Esophagus muscularis mucosa (tissue), 4 donors: Measurements from ENCODE around the gene GTF3C5.
"Not testable (repeated sequence)": the region's sequence is repeated elsewhere in the genome, so short reads cannot be mapped to it uniquely, and the experiment has no call there.

ENCODE experiments used
- EP300 ChIP-seq: sonication (generic); formaldehyde crosslinking; IDR thresholded peaks from one replicate; pipeline ENCODE4 v1.6.1; 2017; ENCODE audit warnings: antibody characterized with exemption
- POLR2A ChIP-seq: fragments of 450-650 bp; IDR thresholded peaks from one replicate; pipeline ENCODE4 v1.6.1; 2017; ENCODE audit warnings: antibody characterized with exemption, moderate library complexity, mild to moderate bottlenecking, low read depth
- POLR2AphosphoS5 ChIP-seq, 2 donors: sonication (generic); formaldehyde crosslinking; IDR thresholded peaks; one replicate each; pipeline ENCODE4 v1.6.1; 2017; ENCODE audit warnings: antibody characterized with exemption in 2 of 2
- TF ChIP-seq, protein P1 (sequence below), 3 experiments: fragments of 200-600 bp in 2 of 3; fragments of 450-650 bp in 1 of 3; sonication (generic) in 2 of 3; IDR thresholded peaks; one replicate each; pipeline ENCODE4 v1.5.1; 2017 to 2019; ENCODE audit warnings: antibody characterized with exemption in 3 of 3, mild to moderate bottlenecking in 2 of 3, moderate library complexity in 1 of 3

DNA sequence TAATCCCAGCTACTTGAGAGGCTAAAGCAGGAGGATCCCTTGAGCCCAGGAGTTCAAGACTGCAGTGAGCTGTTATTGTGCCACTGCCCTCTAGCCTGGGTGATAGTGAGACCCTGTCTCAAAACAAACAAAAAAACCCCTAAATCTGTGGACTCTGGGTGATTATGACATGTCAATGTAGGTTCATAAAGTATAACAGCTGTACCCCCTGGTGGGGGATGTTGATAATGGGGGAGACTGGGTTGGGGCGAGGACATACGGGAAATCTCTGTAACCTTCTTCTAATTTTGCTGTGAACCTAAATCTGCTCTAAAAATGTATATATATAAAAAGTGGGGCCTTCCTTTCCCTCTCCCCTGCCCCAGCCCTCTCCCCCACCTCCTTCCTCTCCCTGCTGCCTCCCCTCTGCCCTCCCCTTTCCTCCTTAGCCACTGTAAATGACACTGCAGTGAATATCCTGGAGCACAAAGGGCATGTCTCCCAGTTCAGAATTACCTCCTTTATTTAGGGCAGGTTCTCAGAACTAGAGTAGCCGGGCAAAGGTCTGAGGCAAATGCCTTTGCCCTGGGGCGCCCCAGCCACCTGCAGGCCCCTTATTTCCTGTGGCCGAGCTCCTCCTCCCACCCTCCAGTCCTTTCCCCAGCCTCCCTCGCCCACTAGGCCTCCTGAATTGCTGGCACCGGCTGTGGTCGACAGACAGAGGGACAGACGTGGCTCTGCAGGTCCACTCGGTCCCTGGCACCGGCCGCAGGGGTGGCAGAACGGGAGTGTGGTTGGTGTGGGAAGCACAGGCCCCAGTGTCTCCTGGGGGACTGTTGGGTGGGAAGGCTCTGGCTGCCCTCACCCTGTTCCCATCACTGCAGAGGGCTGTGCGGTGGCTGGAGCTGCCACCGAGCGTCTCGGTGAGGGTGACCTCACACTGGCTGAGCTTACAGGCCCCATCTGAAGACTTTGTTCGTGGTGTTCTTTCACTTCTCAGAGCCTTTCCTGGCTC, 50.3 kb downstream of the GTF3C5 start:
- TF ChIP-seq POLR2A; POLR2AphosphoS5 (IDR thresholded peaks at IDR 0.05); EP300: not testable (repeated sequence)
- TF ChIP-seq, protein P1, sequence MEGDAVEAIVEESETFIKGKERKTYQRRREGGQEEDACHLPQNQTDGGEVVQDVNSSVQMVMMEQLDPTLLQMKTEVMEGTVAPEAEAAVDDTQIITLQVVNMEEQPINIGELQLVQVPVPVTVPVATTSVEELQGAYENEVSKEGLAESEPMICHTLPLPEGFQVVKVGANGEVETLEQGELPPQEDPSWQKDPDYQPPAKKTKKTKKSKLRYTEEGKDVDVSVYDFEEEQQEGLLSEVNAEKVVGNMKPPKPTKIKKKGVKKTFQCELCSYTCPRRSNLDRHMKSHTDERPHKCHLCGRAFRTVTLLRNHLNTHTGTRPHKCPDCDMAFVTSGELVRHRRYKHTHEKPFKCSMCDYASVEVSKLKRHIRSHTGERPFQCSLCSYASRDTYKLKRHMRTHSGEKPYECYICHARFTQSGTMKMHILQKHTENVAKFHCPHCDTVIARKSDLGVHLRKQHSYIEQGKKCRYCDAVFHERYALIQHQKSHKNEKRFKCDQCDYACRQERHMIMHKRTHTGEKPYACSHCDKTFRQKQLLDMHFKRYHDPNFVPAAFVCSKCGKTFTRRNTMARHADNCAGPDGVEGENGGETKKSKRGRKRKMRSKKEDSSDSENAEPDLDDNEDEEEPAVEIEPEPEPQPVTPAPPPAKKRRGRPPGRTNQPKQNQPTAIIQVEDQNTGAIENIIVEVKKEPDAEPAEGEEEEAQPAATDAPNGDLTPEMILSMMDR (IDR thresholded peaks at IDR 0.05), result not testable (repeated sequence)
